GM23338 (cell line): ENCODE results near the gene FOXJ3. TPM values are rescaled to one million over a fixed set of nuclear protein-coding genes. Genes with fewer than 3 reads are reported as not detected.

Experiments
- ATAC-seq: fragments of 200-7000 bp; cut with Tn5 transposase; 3 replicates; pipeline ENCODE4 v1.9.1; 2020
- DNase-seq: peaks from one replicate; pipeline ENCODE4 v3.0.0-alpha.2; 2015; ENCODE audit warnings: low spot score
- H2AFZ ChIP-seq: fragments of 200-600 bp; sonication (generic); 2 replicates; pipeline ENCODE4 v1.8.0; 2016; ENCODE audit warnings: antibody characterized with exemption, mild to moderate bottlenecking, moderate library complexity
- H3F3A ChIP-seq: fragments of 200-600 bp; sonication (generic); replicated peaks from 2 replicates; pipeline ENCODE4 v1.8.0; 2017; ENCODE audit warnings: antibody characterized with exemption, mixed run types, low read depth
- H3K27ac ChIP-seq: fragments of 200-600 bp; sonication (generic); 2 replicates; pipeline ENCODE4 v1.6.1; 2016; ENCODE audit warnings: low read depth
- H3K27me3 ChIP-seq: fragments of 200-600 bp; sonication (generic); 2 replicates; pipeline ENCODE4 v1.8.0; 2016; ENCODE audit warnings: mild to moderate bottlenecking, mixed run types, moderate library complexity; ENCODE audit not compliant: insufficient read depth
- H3K36me3 ChIP-seq: fragments of 200-600 bp; sonication (generic); 2 replicates; pipeline ENCODE4 v1.8.0; 2016; ENCODE audit warnings: mild to moderate bottlenecking; ENCODE audit not compliant: insufficient read depth
- H3K4me1 ChIP-seq: fragments of 200-600 bp; sonication (generic); 2 replicates; pipeline ENCODE4 v1.8.0; 2016; ENCODE audit warnings: mild to moderate bottlenecking, moderate library complexity; ENCODE audit not compliant: insufficient read depth
- H3K4me2 ChIP-seq: fragments of 200-600 bp; sonication (generic); 2 replicates; pipeline ENCODE4 v1.7.1; 2017; ENCODE audit warnings: mixed run types
- H3K4me3 ChIP-seq: fragments of 200-600 bp; sonication (generic); 2 replicates; pipeline ENCODE4 v1.6.1; 2016; ENCODE audit warnings: mixed run types
- H3K79me2 ChIP-seq: fragments of 200-600 bp; sonication (generic); replicated peaks from 2 replicates; pipeline ENCODE4 v1.8.0; 2017; ENCODE audit warnings: mild to moderate bottlenecking; ENCODE audit not compliant: insufficient read depth
- H3K9me2 ChIP-seq: fragments of 200-600 bp; sonication (generic); 2 replicates; pipeline ENCODE4 v1.8.0; 2017; ENCODE audit not compliant: insufficient read depth
- H4K20me1 ChIP-seq: fragments of 200-600 bp; sonication (generic); replicated peaks from 2 replicates; pipeline ENCODE4 v1.8.0; 2017; ENCODE audit warnings: mild to moderate bottlenecking; ENCODE audit not compliant: insufficient read depth
- H3K27ac Mint-ChIP-seq: 2 replicates; pipeline ENCODE4 v1.8.0; 2020; ENCODE audit warnings: inconsistent platforms, mild to moderate bottlenecking, moderate library complexity, mixed read lengths
- H3K27me3 Mint-ChIP-seq: 3 replicates; pipeline ENCODE4 v1.8.0; 2022; ENCODE audit warnings: low read depth, mild to moderate bottlenecking, moderate library complexity, mixed read lengths, inconsistent platforms; ENCODE audit not compliant: insufficient read depth, poor library complexity
- H3K36me3 Mint-ChIP-seq: 3 replicates; pipeline ENCODE4 v1.8.0; 2021; ENCODE audit warnings: low read depth, mild to moderate bottlenecking, inconsistent platforms, moderate library complexity, mixed read lengths
- H3K4me1 Mint-ChIP-seq: 3 replicates; pipeline ENCODE4 v1.8.0; 2020; ENCODE audit warnings: mild to moderate bottlenecking, inconsistent platforms, mixed read lengths
- H3K4me3 Mint-ChIP-seq: 3 replicates; pipeline ENCODE4 v1.8.0; 2021; ENCODE audit warnings: moderate library complexity, mild to moderate bottlenecking, inconsistent platforms, mixed read lengths
- H3K9me3 Mint-ChIP-seq: 3 replicates; pipeline ENCODE4 v1.8.0; 2020; ENCODE audit warnings: moderate library complexity, mild to moderate bottlenecking, inconsistent platforms, mixed read lengths
- CREB1 ChIP-seq: fragments of 250-450 bp; sonication (Bioruptor Pico); IDR thresholded peaks from 2 replicates; pipeline ENCODE4 v1.5.0; 2020; ENCODE audit warnings: low read depth, mild to moderate bottlenecking, moderate library complexity
- CTCF ChIP-seq, 2 experiments: fragments of 200-600 bp in 1 of 2; sonication (generic) in 1 of 2; conservative IDR thresholded peaks; 2 replicates each; pipeline versions ENCODE4 v1.5.1 to v1.6.1; 2016 to 2017; ENCODE audit warnings: antibody characterized with exemption in 2 of 2, low read depth in 2 of 2, mild to moderate bottlenecking in 2 of 2, moderate library complexity in 1 of 2
- ETS1 ChIP-seq: IDR thresholded peaks from 2 replicates; pipeline ENCODE4 v1.6.1; 2016; ENCODE audit warnings: antibody characterized with exemption
- EZH2 ChIP-seq: fragments of 200-600 bp; sonication (generic); IDR thresholded peaks from one replicate; pipeline ENCODE4 v1.8.0; 2017; ENCODE audit warnings: antibody characterized with exemption, mild to moderate bottlenecking, low read depth; ENCODE audit not compliant: unreplicated experiment
- EZH2phosphoT487 ChIP-seq: fragments of 200-600 bp; sonication (generic); IDR thresholded peaks from one replicate; pipeline ENCODE4 v1.8.1; 2018; ENCODE audit warnings: antibody characterized with exemption; ENCODE audit not compliant: unreplicated experiment
- JUNB ChIP-seq: IDR thresholded peaks from one replicate; pipeline ENCODE4 v1.6.1; 2016; ENCODE audit warnings: antibody characterized with exemption; ENCODE audit not compliant: unreplicated experiment
- NANOG ChIP-seq: IDR thresholded peaks from 2 replicates; pipeline ENCODE4 v1.6.1; 2016; ENCODE audit warnings: antibody characterized with exemption, borderline replicate concordance
- POLR2AphosphoS5 ChIP-seq: IDR thresholded peaks from 2 replicates; pipeline ENCODE4 v1.6.1; 2016; ENCODE audit warnings: antibody characterized with exemption, low read depth
- REST ChIP-seq: IDR thresholded peaks from one replicate; pipeline ENCODE4 v1.6.1; 2018; ENCODE audit warnings: antibody characterized with exemption; ENCODE audit not compliant: unreplicated experiment
- STAT1 ChIP-seq: IDR thresholded peaks from one replicate; pipeline ENCODE4 v1.6.1; 2016; ENCODE audit warnings: antibody characterized with exemption; ENCODE audit not compliant: unreplicated experiment
- ZNF114 ChIP-seq: fragments of 250-450 bp; sonication (Bioruptor Pico); IDR thresholded peaks from 2 replicates; pipeline ENCODE4 v1.5.0; 2020; ENCODE audit warnings: mild to moderate bottlenecking, moderate library complexity
- ZNF331 ChIP-seq: fragments of 250-450 bp; sonication (Bioruptor Pico); IDR thresholded peaks from 2 replicates; pipeline ENCODE4 v1.5.0; 2020; ENCODE audit warnings: low read depth, mild to moderate bottlenecking, moderate library complexity
- ZNF462 ChIP-seq: fragments of 250-450 bp; sonication (Bioruptor Pico); IDR thresholded peaks from 2 replicates; pipeline ENCODE4 v1.5.0; 2020; ENCODE audit warnings: mild to moderate bottlenecking, moderate library complexity
- long read RNA-seq: library from polyadenylated mRNA; unstranded; transcript quantifications from one replicate; pipeline ENCODE4 v2.0.0, GENCODE V29; 2020; ENCODE audit not compliant: unreplicated experiment
- polyA plus RNA-seq: library from polyadenylated mRNA; unstranded; fragments of >200 nt; fragmentation: Nextera tagmentation; extraction: Ambion mirVana; gene quantifications from 2 replicates; pipeline ENCODE4 v1.2.1, GENCODE V29; 2016
- total RNA-seq: library from RNA; depleted of rRNA; stranded (reverse); fragments of >200 nt; shearing (Covaris generic); gene quantifications from 2 replicates; pipeline ENCODE4 v1.2.3, GENCODE V29; 2014; rRNA removed

The FOXJ3 gene
- 53.3 and 66.3 TPM in 2 replicates for total RNA-seq
- polyA plus RNA-seq: 31.9 and 36.6 TPM in 2 replicates
- long read RNA-seq, partial matches to known transcripts: 2 of 7 reads
- long read RNA-seq, other reads (novel, unspliced or antisense): 4 of 7 reads

- Histone ChIP-seq H3K36me3 (no peaks in the 10 kb centered on the region), H3K79me2 (peaks cover 44% of the 10 kb centered on the region), H3F3A (no peaks in the 10 kb centered on the region), H4K20me1 (peaks cover 31% of the 10 kb centered on the region), H3K4me2 (peak within 1 kb of the TSS; percentile 86), H3K4me1 (peaks cover 35% of the 10 kb centered on the region), H3K27me3 (no peaks in the 10 kb centered on the region), H3K9me2 (no peaks in the 10 kb centered on the region), H2AFZ (peak within 1 kb of the TSS; percentile 96), H3K27ac (peak within 1 kb of the TSS; percentile 99), H3K4me3 (peak within 1 kb of the TSS; percentile 69)
- peak; percentile 76 for ATAC-seq
- no peaks in the 10 kb centered on the region; the same call in 2 of the 3 replicates for H3K36me3 Mint-ChIP-seq
- TF ChIP-seq ZNF462 (CRISPR knock-in tag) (no peak), ZNF331 (CRISPR knock-in tag) (no peak), REST (no peak), CREB1 (CRISPR knock-in tag) (peak; percentile 94), ETS1 (peak; percentile 76), JUNB (no peak), ZNF114 (CRISPR knock-in tag) (no peak), STAT1 (no peak), NANOG (no peak), CTCF (conservative IDR thresholded peaks at IDR 0.05; ENCODE audit: low read depth in 2 of 2) (peak in 1 of 2 experiments; percentile 13; a peak in 1 of 4 replicates), EZH2phosphoT487 (no peak), POLR2AphosphoS5 (peak; percentile 90), EZH2 (no peak)
- H3K27ac Mint-ChIP-seq: peak within 1 kb of the TSS; percentile 96
- H3K9me3 Mint-ChIP-seq: no peaks in the 10 kb centered on the region; the same call in 2 of the 3 replicates
- peak within 1 kb of the TSS; percentile 95 for H3K4me3 Mint-ChIP-seq
- peaks cover 42% of the 10 kb centered on the region for H3K4me1 Mint-ChIP-seq
- peaks cover 13% of the 10 kb centered on the region for H3K27me3 Mint-ChIP-seq
- DNase-seq: peak; percentile 98
Observed at GRCh38 chr1:42335050-42335808, at the start of gene FOXJ3. Gene FOXJ3 (minus strand): TSS chr1:42335235. CDS start chr1:42311093, 24,142 bp downstream.
